Fibroblast of skin of scalp (primary cell): ENCODE data around the gene CDKN3.
"Not testable (repeated sequence)": the region's sequence is repeated elsewhere in the genome, so short reads cannot be mapped to it uniquely, and the experiment has no call there.

Experiments
- DNase-seq: peaks from one replicate; pipeline ENCODE4 v3.0.0-alpha.2; 2013

Gene CDKN3

DNA sequence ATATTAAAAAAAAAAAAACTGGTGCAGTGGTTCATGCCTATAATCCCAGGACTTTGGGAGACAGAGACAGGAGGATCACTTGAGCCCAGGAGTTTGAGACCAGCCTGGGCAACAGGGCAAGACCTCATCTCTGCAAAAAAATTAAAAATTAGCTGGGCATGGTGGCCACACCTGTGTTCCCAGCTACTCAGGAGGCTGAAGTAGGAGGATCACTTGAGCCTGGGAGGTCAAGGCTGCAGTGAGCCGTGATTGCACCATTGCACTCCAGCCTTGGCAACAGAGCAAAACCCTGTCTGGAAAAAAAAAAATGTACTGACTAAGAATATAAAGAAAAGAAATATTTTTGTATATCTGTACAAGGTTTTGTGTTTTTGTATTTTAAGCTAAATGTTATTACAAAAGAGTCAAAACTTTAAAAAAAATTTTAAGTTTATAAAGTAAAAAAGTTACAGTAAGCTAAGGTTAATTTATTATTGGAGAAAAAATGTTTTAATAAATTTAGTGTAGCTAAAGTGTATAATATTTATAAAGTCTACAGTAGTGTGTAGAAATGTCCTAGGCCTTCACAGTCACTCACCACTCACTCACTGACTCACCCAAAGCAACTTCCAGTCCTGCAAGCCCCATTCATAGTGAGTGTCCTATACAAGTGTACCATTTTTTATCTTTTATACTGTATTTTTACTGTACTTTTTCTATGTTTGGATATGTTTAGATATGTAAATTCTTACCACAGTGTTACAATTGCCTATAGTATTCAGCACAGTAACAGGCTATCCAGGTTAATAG lies 60.2 kb downstream of the CDKN3 start:
- DNase-seq: not testable (repeated sequence)

- DNase-seq: no peak
Observed at GRCh38 chr14:54457609-54457996, 60.8 kb downstream of the CDKN3 start.

DNA sequence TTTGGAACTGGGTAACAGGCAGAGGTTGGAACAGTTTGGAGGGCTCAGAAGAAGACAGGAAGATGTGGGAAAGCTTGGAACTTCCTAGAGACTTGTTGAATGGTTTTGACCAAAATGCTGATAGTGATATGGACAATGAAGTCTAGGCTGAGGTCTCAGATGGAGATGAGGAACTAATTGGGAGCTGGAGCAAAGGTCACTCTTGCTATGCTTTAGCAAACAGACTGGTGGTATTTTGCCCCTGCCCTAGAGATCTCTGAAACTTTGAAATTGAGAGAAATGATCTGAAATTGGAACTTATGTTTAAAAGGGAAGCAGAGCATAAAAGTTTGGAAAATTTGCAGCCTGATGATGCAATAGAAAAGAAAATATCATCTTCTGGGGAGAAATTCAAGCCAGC lies 61.7 kb downstream of the CDKN3 start:
- not testable (repeated sequence) for DNase-seq

GRCh38 chr14:54459106-54459505 lies 62.3 kb downstream of the CDKN3 start:
- DNase-seq: no peak

DNA sequence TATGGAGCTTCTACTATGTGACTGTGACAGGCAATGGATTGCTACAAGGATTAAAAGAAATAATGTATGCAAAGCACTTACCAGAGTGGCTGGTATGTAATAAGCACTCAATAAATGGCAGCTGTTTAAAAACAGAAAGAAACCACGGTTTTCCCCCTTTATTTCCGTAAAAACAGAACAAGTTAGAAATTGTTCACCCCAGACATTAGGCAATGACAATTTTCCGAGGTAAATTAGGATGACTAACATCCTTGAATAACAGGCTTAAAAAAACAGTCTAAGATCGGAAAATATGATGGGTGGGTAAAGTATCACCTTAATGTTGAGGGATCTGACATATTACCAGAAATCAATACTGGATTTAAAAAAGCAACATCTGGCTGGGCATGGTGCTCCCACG lies 65.2 kb downstream of the CDKN3 start:
- no peak for DNase-seq

- DNase-seq: no peak
Observed at GRCh38 chr14:54465654-54466053, 68.8 kb downstream of the CDKN3 start.

DNA sequence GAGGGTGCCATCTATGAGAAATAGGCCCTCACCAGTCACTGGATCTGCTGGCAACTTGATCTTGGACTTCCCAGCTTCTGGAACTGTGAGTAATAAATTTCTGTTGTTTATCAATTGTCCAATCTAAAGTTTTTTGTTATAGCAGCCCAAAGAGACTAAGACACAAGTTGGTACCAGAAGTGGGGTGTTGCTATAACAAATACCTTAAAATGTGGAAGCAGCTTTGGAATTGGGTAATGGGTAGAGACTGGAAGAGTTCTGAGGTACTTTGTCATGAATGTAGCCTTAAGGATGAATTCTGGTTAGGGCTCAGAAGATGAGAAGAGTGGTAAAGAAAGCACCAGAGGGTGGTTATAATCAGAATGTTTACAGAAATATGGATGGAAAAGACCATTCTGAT lies 70.5 kb downstream of the CDKN3 start:
- no peak for DNase-seq
